Measurements from ENCODE around the gene OVAAL. TPM values are rescaled to one million over a fixed set of nuclear protein-coding genes. Genes with fewer than 3 reads are reported as not detected.

The OVAAL gene
- total RNA-seq, 1 donor from 2014 or later = not detected

DNA sequence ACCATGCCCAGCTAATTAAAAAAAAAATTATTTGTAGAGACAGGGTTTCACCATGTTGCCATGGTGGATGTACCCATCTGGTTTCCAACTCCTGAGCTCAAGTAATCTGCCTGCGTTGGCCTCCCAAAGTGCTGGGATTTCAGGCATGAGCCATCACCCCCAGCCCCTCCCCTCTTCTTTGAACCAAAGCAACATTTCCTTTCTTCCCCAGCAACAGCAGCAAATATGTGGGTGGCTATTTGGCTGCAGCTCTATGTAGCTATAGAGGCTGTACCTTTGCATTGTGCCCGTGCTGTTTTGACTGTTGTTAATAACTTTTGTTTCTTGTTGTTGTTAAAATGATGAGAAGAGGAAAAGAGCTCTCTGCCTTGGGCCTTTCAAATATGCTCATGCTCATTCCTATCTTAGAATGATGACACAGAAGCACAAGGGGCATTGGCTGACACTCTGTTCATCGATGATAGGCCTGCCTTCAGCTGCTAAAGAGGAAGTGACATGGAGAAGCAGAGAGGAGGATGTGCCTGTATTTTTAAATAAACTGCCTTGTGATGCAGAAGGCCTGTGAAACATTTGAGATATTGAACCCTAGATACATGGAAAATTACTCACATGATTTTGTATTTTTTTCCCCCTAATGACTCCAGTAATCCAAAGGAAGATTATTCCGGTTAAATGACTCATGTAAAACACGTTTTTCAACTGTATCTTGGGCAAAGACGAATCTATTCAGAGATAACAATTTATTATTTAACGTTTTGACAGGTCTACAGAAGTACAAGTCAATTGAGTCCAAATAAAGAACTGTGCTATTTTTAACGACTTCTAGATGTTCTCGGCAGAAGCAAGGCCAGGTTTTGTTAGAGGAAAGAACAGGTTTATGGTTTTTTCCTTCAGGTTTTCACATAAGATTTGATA is 52.5 kb downstream of the OVAAL start:
- FAIRE-seq = no peak
- TF ChIP-seq, protein P1, sequence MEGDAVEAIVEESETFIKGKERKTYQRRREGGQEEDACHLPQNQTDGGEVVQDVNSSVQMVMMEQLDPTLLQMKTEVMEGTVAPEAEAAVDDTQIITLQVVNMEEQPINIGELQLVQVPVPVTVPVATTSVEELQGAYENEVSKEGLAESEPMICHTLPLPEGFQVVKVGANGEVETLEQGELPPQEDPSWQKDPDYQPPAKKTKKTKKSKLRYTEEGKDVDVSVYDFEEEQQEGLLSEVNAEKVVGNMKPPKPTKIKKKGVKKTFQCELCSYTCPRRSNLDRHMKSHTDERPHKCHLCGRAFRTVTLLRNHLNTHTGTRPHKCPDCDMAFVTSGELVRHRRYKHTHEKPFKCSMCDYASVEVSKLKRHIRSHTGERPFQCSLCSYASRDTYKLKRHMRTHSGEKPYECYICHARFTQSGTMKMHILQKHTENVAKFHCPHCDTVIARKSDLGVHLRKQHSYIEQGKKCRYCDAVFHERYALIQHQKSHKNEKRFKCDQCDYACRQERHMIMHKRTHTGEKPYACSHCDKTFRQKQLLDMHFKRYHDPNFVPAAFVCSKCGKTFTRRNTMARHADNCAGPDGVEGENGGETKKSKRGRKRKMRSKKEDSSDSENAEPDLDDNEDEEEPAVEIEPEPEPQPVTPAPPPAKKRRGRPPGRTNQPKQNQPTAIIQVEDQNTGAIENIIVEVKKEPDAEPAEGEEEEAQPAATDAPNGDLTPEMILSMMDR (IDR thresholded peaks at IDR 0.05; ENCODE audit: insufficient read depth, low read length, severe bottlenecking) = no peak
- peak; percentile 79 for DNase-seq (ENCODE audit: low read depth)
- no peaks in the 10 kb centered on the region for H3K27me3 ChIP-seq (ENCODE audit: control insufficient read depth, insufficient read depth, low read length)
- H3K4me3 ChIP-seq (ENCODE audit: low read depth, low read length) = no peak overlapping the region
- H3K36me3 ChIP-seq (ENCODE audit: control insufficient read depth, insufficient read depth, low read length) = no peaks in the 10 kb centered on the region

DNA sequence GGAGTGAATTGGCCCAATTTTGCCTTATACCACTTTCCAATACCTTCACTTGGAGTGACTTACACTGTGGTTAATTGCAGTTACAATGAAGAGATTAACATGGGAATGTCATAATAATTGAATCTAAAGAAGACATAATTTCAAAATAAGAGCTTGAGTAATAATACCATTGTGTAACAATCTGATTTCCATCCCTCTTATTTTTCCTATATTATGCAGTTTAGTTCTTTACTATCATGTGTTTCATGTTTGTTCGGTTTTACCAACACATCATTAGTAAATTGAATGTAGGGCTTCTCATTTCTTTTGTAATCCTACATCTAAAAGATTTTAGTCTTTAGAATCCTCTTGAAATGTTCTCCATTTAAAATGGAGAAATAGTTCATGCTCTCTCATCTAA is 53.9 kb downstream of the OVAAL start:
- Histone ChIP-seq H3K36me3 (ENCODE audit: control insufficient read depth, insufficient read depth, low read length) (no peaks in the 10 kb centered on the region), H3K4me3 (ENCODE audit: low read depth, low read length) (no peak overlapping the region), H3K27me3 (ENCODE audit: control insufficient read depth, insufficient read depth, low read length) (no peaks in the 10 kb centered on the region)
- no peak for DNase-seq (ENCODE audit: low read depth)
- no peak for FAIRE-seq
- TF ChIP-seq, protein P1 (IDR thresholded peaks at IDR 0.05; ENCODE audit: insufficient read depth, low read length, severe bottlenecking) = no peak

DNA sequence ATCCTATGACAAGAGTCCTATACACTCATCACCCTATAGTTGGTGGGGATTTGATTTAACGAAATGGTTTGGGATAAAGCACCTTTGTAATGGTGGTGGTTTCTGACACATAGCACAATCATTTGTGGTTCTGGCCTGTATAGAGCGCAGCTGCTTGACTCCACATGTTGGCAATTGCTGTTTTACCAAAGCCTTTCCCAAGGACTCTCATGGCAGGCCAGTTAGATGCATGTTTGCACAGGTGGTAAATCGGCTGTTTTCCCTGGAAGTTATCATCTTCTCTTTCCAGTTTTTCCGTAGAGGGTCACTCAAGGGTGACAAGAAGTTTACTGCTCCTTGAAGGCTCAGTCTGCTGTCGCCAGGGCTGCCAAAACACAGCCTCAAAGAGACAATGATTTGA is 56.0 kb downstream of the OVAAL start:
- Histone ChIP-seq H3K36me3 (ENCODE audit: control insufficient read depth, insufficient read depth, low read length) (no peaks in the 10 kb centered on the region), H3K4me3 (ENCODE audit: low read depth, low read length) (no peak overlapping the region), H3K27me3 (ENCODE audit: control insufficient read depth, insufficient read depth, low read length) (no peaks in the 10 kb centered on the region)
- FAIRE-seq = no peak
- TF ChIP-seq, protein P1 (IDR thresholded peaks at IDR 0.05; ENCODE audit: insufficient read depth, low read length, severe bottlenecking) = no peak
- DNase-seq (ENCODE audit: low read depth) = peak; percentile 89

DNA sequence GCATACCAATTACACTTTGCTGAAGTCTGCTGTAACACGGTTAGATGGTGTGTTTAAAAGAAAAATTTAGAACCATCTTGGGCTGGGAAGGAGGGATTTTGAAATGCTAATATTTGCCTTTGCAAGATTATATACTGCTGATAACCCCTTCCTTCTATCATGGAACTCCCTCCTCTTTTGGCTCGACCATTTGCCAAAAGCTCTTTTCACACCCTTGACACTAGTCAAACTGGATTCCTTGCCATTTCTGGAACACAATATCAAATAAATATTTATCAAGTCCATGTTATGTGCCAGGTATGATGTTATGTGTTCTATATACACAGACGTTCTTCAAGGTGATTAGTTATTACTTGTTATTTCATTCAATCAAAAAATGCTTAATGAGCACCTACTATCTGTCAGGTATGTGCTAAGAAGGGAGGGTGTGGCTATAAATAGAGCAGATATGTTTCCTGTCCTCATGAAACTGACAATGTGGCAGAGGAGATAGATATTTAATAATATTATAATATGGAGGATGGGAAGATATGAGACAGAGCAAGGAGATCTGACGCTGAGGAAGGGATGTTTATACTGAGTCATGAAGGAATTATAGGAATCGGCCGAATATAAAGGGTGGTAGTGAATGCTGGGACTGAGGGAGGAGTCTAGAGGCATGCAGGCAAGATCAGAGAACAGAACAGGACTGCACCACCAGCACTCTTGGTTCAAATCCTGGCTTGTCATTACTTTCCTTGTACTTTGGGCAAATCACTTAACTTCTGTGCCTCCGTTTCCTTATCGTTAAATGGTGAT is 56.9 kb downstream of the OVAAL start:
- TF ChIP-seq, protein P1 (IDR thresholded peaks at IDR 0.05; ENCODE audit: insufficient read depth, low read length, severe bottlenecking) = no peak
- peak; percentile 76 for DNase-seq (ENCODE audit: low read depth)

More for the DNA sequence above, 56.9 kb downstream of the OVAAL start:
- Histone ChIP-seq H3K4me3 (ENCODE audit: low read depth, low read length) (no peak overlapping the region), H3K36me3 (ENCODE audit: control insufficient read depth, insufficient read depth, low read length) (no peaks in the 10 kb centered on the region), H3K27me3 (ENCODE audit: control insufficient read depth, insufficient read depth, low read length) (no peaks in the 10 kb centered on the region)
- FAIRE-seq = no peak

Other genes starting within 250 kb of the OVAAL start
- gene ACBD6, start 56.4 kb upstream of the OVAAL start, total RNA-seq = 98.6 and 118 TPM in 2 replicates
- 35.0 and 57.6 TPM in 2 replicates for gene XPR1, start 73.1 kb downstream of the OVAAL start, total RNA-seq

Data from bronchial epithelial cell (primary cell).